Femur (tissue), 1 donor: ENCODE measurements around the gene MRTFA.
"Not testable (repeated sequence)": the region's sequence is repeated elsewhere in the genome, so short reads cannot be mapped to it uniquely, and the experiment has no call there.

ENCODE experiments used
- DNase-seq: peaks from one replicate; pipeline ENCODE4 v3.0.0-alpha.2; 2017

The MRTFA gene

GRCh38 chr22:40656651-40657050, 20.1 kb upstream of the MRTFA start:
- DNase-seq: not testable (repeated sequence)

GRCh38 chr22:40655941-40656340, 19.4 kb upstream of the MRTFA start:
- not testable (repeated sequence) for DNase-seq

GRCh38 chr22:40654522-40655167, 18.1 kb upstream of the MRTFA start:
- peak; percentile 86 for DNase-seq

- DNase-seq: no peak
These were observed 16.8 kb upstream of the MRTFA start for GRCh38 chr22:40653361-40653760.

- peak; percentile 98 for DNase-seq
These were observed 15.3 kb upstream of the MRTFA start for GRCh38 chr22:40651563-40652501.

GRCh38 chr22:40651057-40651456, 14.5 kb upstream of the MRTFA start:
- no peak for DNase-seq

GRCh38 chr22:40648386-40648785, 11.9 kb upstream of the MRTFA start:
- no peak for DNase-seq

- no peak for DNase-seq
These were observed 9.2 kb upstream of the MRTFA start for GRCh38 chr22:40645579-40646197.

GRCh38 chr22:40642316-40642715, 5.8 kb upstream of the MRTFA start:
- no peak for DNase-seq

- no peak for DNase-seq
These were observed 4.8 kb upstream of the MRTFA start for GRCh38 chr22:40641269-40641668.

- DNase-seq: no peak
These were observed 1.7 kb upstream of the MRTFA start for GRCh38 chr22:40638261-40638660.

GRCh38 chr22:40637183-40638150, 948 bp upstream of the MRTFA start:
- DNase-seq: peak; percentile 56

GRCh38 chr22:40635940-40636379, 559 bp downstream of the MRTFA start:
- DNase-seq: peak; percentile 59

- DNase-seq: peak; percentile 78
These were observed 1.2 kb downstream of the MRTFA start for GRCh38 chr22:40635043-40635939.

GRCh38 chr22:40634119-40634903, 2.2 kb downstream of the MRTFA start:
- DNase-seq: no peak

GRCh38 chr22:40633036-40633435, 3.5 kb downstream of the MRTFA start:
- DNase-seq: no peak

- DNase-seq: no peak
These were observed 4.6 kb downstream of the MRTFA start for GRCh38 chr22:40631925-40632324.

- no peak for DNase-seq
These were observed 8.0 kb downstream of the MRTFA start for GRCh38 chr22:40628354-40629042.

- DNase-seq: no peak
These were observed 8.9 kb downstream of the MRTFA start for GRCh38 chr22:40627612-40628011.

GRCh38 chr22:40626851-40627250, 9.7 kb downstream of the MRTFA start:
- DNase-seq: no peak
